AG10803 (cell line): Measurements from ENCODE around the gene ADAD2.
"Not testable (repeated sequence)": the region's sequence is repeated elsewhere in the genome, so short reads cannot be mapped to it uniquely, and the experiment has no call there.

Experiments used
- DNase-seq: peaks from one replicate; pipeline ENCODE4 v3.0.0; 2010; ENCODE audit warnings: low read depth
- H3K4me3 ChIP-seq: 2 replicates; pipeline ENCODE4 v1.5.1; 2011; ENCODE audit warnings: mild to moderate bottlenecking, low read length, control low read depth
- CTCF ChIP-seq: conservative IDR thresholded peaks from 2 replicates; pipeline ENCODE4 v1.5.1; 2011; ENCODE audit warnings: mild to moderate bottlenecking, low read length, control low read depth, inconsistent platforms

Gene ADAD2

DNA sequence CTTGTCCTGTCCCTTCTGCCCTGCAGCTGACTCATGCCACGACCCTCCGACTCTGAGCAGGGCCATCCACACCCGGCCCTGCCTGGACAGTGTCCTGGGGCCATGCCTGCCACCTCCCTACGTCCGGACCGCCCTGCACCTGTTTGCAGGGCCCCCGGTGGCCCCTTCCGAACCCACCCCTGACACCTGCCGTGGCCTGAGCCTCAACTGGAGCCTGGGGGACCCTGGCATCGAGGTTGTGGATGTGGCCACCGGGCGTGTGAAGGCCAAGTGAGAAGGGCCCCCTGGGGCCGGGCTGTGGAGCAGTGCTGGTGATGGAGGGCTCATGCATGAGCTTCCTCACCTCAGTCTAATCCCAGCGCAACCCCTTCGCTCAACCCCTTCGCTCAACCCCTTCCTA is 5.1 kb downstream of the ADAD2 start:
- DNase-seq = no peak
- no peak for TF ChIP-seq CTCF
- no peak overlapping the region for H3K4me3 ChIP-seq

GRCh38 chr16:84196727-84197394 is 5.9 kb downstream of the ADAD2 start:
- no peak for TF ChIP-seq CTCF
- H3K4me3 ChIP-seq = no peak overlapping the region
- DNase-seq = no peak

- no peak for DNase-seq
- no peak overlapping the region for H3K4me3 ChIP-seq
- no peak for TF ChIP-seq CTCF
Observed at GRCh38 chr16:84197466-84198128, 6.6 kb downstream of the ADAD2 start.

DNA sequence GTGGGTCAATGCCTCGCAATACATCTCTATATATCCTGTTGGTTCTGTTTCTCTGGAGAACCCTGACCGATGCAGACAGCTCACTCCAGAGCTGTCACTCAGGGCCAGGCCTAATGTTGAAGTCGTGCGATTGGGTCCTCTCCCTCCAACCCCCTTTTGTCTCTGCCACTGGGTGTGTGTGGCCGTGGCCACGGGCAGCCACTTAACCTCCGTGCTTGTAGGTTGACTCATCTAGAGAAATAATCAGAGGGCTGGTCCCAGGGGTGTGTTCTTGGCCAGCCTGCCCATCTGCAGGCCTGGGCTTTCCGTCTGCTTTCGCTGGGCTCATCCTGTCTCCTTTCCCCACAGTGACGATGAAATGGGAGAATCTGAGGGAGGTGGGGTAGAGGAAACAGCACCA is 7.4 kb downstream of the ADAD2 start:
- DNase-seq = peak; percentile 47
- no peak for TF ChIP-seq CTCF
- H3K4me3 ChIP-seq = no peak overlapping the region

DNA sequence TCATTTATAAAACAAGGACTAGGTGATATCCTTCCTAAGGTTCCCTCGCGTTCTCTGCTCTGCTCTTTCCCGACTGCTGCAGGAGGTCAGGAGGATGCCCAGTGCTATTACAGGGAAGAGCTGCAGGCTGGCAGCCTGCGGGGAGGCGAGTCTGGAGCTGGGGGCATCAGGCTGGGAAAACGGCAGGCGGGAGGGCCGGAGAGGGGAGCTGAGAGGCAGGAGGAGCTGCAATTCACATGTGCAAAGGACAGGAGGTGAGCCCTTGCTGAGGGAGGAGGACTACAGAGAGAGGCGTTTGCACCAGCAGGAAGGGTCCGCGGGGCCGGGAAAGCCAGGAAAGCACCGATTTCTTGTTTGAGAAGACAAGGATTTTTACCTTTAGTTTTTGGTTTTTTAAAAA is 8.1 kb downstream of the ADAD2 start:
- no peak for TF ChIP-seq CTCF
- no peak for DNase-seq
- H3K4me3 ChIP-seq = no peak overlapping the region

- peak; percentile 56 for DNase-seq
- H3K4me3 ChIP-seq = no peak overlapping the region
- TF ChIP-seq CTCF = no peak
Observed at GRCh38 chr16:84199861-84200260, 8.9 kb downstream of the ADAD2 start.

GRCh38 chr16:84204551-84204950 is 13.6 kb downstream of the ADAD2 start:
- not testable (repeated sequence) for H3K4me3 ChIP-seq, DNase-seq

GRCh38 chr16:84205123-84205522 is 14.2 kb downstream of the ADAD2 start:
- DNase-seq, H3K4me3 ChIP-seq: not testable (repeated sequence)
